HL-60/S4 treated with retinoic acid at 250 ng/mL for 4 days and 3 days (cell line): ENCODE measurements around the gene ACACB.

Source experiments
- in situ Hi-C: fragments of 300-500 bp; cut with MboI; formaldehyde crosslinking; loops from 2 replicates; pipeline ENCODE4 v1.7.0; 2022; ENCODE audit warnings: low sequenced_read_pairs

ACACB gene

GRCh38 chr12:109291521-109292341, 175.3 kb downstream of the ACACB start:
- in situ Hi-C loops, result no loop called here

DNA sequence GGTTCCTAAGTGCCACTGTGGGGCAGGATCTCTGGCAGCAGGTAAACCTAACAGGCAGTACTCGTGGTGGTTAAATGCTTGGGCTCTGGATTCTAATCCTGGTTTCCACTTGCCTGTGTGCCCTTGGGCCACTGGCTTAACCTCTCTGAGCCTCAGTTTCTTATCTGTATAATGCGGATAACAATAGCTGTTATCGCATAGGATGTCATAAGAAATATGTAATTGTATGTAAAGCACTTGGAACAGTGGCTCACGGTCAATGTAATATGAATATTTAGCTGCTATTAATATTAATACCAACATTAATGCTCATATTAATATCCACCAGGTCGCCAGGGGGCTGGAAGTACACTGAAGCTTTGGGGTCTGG, 175.9 kb downstream of the ACACB start:
- in situ Hi-C loops, result no loop called here

- in situ Hi-C loops, result no loop called here
Measured at GRCh38 chr12:109293106-109293505, 176.7 kb downstream of the ACACB start.

DNA sequence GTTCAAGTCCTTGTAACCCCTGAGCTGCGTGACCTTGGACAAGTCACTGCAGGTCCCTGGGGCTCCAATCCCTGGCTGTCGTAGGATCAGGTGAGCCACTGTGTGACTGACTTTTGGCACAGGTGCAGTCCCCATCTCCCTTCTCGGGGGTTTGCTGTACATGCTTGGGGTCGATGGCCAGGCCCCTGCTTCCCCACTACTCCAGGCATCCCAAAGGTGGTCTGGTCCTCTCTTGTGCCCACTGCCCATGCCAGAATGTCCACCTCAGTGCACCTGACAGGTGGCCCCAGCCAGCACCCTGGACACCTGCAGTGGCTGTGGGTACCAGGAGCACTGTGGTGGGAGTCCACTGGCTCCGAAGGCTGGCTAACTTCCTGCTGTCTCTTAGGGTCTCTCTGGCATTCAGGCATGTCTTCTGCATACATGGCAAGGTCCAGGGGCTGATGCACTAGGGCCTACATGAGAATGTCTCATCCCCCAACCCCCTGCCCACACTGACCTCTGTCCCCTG, 178.0 kb downstream of the ACACB start:
- in situ Hi-C loops, result no loop called here

DNA sequence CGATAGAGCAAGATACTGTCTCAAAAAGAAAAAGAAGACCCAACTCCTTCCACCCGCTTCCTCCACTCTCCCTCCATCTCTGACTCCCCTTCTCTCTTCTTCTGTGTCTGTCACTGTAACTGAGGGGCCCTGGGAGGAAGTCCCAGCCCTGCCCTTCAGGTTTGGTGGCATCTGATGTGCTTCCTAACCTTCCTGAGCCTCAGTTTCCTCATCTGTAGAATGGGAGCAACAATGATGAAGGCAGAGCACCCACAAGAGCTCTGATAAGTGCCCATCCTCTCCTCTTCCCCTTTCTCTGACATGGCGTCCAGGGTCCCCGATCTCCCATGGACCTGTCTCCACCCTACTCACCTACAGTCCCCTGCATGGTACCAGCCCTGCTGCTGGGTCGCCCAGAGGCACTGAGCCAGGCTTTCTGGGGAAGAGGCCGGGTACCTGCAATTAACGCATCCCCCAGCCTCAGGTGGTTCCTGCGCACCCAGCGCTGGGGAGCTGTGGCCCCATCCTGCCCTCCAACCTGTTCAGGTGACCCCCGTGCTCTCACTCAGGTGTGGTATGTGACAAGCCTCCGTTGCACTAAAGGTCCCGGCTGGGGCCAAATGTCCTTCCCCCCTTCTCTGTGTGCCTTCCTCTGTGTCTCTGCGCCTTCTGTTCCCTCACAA, 179.5 kb downstream of the ACACB start:
- in situ Hi-C loops, result no loop called here

GRCh38 chr12:109296431-109296830, 180.0 kb downstream of the ACACB start:
- in situ Hi-C loops, result no loop called here

GRCh38 chr12:109299849-109300248, 183.5 kb downstream of the ACACB start:
- in situ Hi-C loops, result no loop called here

DNA sequence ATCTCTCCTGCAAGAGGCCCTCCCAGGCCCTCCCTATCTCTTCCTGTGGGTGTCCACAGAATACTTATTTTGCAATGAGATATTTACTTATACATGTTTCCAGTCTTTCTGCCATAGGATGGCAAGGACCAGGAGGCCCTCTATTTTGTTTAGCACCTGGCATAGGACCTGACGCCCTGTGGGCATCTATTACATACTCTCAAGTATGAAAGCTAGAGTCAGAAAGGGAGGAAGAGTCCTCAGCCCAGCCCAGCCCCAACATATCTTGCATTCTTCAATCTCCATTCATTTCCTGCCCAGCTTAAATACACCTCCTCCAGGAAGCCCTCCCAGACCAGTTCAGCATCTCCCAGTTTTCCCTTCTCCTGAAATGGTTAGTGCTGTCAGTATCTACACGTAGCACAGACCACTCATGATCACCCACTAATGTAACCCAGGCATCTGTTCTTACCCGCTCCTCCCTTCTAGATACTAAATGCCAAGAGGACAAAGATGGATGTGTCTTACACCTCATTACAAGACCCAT, 185.3 kb downstream of the ACACB start:
- in situ Hi-C loops, result no loop called here

- in situ Hi-C loops, result no loop called here
Measured at GRCh38 chr12:109302358-109302757, 186.0 kb downstream of the ACACB start.

DNA sequence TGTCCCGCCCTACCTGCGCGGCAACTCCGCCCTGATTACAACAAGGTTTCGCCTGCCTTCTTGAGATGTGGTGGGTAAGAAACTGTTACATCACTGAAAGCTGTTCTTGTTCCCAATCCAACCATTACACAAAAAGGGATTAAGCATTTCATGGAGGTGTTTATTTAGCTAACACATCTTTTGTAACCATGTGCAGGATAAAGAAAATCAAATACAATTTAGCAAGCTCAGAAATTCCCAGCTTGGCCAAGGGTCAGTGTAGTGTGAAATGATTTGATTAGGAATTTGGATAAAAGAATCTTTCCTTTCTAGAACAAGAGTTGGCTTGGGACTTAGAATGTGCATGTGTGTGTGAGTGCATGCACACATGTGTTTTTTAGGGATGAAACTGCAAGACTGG, 186.4 kb downstream of the ACACB start:
- in situ Hi-C loops, result no loop called here

DNA sequence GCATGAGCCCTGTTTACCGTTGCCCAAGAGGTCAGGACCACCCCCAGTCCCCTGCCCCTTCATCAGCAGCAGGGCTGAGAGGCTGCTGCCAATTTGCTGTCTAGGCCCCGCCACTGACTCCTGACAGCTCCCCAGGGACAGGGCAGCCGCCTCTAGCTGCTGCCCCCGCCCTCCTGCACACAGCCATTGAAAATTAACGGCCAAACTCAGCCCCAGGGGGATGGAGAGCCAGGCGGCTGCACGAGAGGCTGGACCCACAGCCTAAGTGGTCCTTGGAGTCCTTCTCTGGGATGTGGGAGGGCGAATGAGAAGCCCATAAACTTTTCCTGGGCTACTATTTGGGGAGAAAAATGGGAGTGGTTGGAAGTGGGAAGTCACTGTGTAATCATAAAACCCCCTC, 188.1 kb downstream of the ACACB start:
- in situ Hi-C loops, result no loop called here

DNA sequence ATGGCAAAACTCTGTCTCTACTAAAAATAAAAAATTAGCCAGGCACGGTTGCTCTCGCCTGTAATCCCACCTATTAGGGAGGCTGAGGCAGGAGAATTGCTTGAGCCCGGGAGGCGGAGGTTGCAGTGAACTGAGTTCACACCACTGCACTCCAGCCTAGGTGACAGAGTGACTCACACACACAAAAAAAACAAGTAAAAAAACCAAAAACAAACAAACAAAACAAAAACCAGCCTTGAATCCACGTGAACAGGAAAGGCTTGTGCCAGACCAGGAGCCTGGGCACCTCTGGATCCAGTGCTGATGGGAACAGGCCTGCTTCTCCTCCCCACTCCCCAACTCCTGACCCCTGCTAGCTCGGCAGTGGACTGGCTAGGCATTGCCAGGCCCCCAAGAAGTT, 189.2 kb downstream of the ACACB start:
- in situ Hi-C loops, result no loop called here

DNA sequence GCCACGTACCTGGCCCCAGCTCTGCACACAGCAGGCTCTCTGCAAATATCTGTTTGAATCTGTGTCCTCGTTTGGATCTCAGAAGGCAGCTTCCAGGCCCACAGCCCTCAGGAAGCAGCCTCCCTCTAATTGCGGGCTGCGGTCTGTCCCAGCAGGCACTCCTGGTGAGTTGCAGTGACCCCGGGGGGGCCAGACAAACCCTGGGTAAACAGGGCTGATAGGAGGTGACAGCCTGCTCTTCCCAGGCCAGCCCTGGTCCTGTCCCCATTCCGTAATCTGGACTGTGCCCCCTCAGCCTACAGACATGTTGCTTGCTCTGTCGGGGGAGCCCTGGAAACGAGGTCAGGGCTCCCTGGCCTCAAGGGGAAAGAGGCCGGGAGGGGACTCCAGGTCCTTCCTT, 190.7 kb downstream of the ACACB start:
- in situ Hi-C loops, result no loop called here

DNA sequence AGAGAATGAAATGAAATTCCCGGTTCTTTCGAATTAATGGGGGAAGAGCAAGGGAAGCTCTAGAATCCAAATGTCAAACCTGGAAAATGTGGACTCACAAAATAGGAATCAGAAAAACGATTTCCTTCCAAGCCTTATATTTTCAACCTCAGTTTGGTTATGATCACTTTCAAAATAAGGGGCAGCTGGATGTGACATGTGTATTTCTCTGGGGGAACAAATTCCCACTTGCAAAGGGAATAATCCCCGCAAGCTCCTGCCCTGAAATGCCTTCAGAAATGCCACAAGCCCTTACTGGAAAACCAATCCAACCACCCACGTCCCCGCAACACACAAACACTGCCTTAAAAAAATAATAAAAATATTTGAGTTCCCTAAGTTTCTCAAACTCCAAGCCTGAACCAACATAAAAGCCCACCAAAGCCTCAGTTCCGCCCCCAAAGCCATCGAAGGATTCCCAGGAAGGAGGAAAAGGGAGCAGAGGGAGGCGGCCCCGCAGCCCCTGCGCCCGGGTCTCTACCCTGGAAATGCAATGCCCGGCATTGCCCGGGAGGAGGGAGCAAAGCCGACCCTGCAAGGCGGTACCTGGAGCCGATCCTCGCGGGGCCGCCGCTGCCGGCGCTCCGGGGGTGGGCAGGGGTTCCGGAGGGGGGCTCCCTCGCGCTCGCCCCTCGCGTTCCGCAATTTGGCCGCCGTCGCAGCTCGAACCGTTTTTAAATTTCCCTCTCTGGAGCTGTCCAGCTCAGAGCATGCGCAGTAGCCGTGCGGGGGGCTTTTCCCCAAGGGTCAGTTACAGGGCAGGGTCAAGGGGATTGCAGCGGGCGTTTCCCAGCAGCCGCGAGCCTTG, 192.4 kb downstream of the ACACB start, which contains the start of gene FOXN4:
Gene FOXN4, minus strand, starts transcription at position 751 of the 847 bp plus-strand sequence. CDS start 963 bp downstream, outside the sequence.
- in situ Hi-C loops, result no loop called here

DNA sequence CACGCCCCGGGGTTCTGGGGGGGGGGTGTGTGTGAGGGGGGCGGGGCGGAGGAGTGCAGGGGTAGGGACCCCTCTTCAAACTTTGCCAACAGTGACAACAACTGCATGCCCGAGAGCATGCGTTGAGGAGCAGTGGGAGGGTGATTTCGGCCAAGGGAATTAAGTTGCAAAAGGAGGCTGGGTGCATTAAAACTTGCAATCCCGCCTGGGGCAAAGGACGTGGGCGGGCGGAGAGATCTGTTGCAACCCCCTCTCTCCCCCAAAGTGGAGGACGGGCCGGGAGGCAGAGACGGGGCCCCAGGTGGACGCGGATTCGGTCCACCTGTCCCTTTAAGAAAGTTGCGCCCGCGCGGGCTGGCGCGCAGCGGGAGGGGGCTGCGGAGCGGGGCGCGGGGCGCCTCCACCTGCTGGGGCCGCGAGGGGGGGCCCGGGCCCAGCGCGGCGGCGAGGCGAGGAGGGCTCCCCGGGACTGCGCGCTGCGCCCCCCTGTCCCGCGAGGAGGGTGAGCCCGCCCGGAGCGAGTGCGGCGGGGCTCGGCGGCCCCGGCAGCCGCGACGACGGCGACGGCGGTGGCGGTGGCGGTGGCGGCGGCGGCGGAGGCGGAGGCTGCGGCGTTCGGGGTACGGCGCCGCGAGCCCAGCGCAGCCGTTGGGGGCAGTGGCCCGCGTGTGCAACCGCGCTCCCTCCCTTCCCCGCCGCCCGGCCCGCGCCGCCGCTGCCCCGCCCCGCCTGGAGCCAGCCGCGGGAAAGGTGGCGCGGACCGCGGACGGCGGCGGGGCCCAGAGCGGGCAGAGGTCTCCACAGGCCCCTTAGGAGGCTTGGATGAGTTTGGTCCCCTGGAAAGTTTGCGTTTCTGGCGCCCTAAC, 193.2 kb downstream of the ACACB start:
- in situ Hi-C loops, result no loop called here

DNA sequence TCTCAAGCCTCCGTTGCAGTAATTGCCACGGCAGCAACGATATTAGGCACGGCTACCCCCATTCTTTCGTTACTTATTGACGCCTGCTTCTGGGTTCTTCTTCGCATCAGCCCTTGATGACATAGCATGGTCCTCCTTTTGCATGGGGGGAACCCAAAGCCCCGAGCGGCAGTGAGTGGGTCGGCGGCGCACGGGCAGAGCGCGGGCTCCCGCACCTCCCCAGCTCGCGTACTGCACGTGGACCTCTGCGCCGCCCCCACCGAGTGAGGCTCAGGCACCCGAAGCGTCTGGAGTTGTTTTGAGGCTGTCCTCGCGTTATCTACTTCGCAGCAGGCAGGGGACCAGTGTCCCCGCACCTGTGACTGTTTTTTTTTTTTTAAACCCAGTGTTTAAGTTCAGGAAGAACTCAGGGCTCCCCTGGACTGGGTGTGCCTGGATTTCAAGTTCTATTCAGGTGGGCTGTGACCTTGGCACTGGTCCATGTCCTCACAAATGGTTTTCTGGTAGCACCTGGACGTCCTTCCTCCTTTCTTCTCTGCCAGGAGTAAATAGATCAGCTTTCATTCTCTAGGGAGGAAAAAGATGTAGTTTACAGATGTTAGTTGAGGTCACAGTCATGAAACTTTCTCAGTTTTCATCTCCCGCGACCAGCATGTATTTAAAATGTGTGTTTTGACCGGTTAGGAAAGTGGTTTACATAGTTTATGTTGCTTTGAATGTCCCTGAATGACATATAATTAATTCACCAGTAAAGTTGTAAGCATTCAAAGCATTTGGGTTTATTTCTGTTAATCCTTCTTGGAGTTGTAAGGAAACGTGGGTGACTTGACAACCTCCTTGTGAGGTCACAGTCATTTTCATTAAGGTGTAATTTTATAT, 194.1 kb downstream of the ACACB start:
- in situ Hi-C loops, result no loop called here
